BJ (cell line): ENCODE data around the gene ASGR2. TPM values are rescaled to one million over a fixed set of nuclear protein-coding genes. Genes with fewer than 3 reads are reported as not detected.

Source experiments
- CTCF ChIA-PET: fragments of 350-600 bp; formaldehyde crosslinking; extraction: SDS; loops from one replicate; lab custom pipeline; 2021; ENCODE audit warnings: antibody characterized with exemption, inconsistent platforms; lab: Yijun Ruan, JAX
- POLR2A ChIA-PET: fragments of 300-600 bp; sonication (Branson Sonifier 250); formaldehyde crosslinking; extraction: SDS; loops from one replicate; lab custom pipeline; 2021; ENCODE audit warnings: antibody characterized with exemption; lab: Charles Lee
- DNase-seq: peaks from one replicate; pipeline ENCODE4 v3.0.0-alpha.2; 2011; ENCODE audit warnings: low read depth
- H3K27me3 ChIP-seq: 2 replicates; pipeline ENCODE4 v1.6.0; 2011; ENCODE audit warnings: low read length; ENCODE audit not compliant: control insufficient read depth, insufficient read depth
- H3K36me3 ChIP-seq: 2 replicates; pipeline ENCODE4 v1.5.1; 2011; ENCODE audit warnings: low read length; ENCODE audit not compliant: control insufficient read depth, insufficient read depth
- H3K4me3 ChIP-seq: 2 replicates; pipeline ENCODE4 v1.5.1; 2011; ENCODE audit warnings: low read depth, mild to moderate bottlenecking, control low read depth, low read length
- polyA plus RNA-seq: library from polyadenylated mRNA; depleted of rRNA; stranded (reverse); fragments of >200 nt; gene quantifications from 2 replicates; pipeline ENCODE4 v1.2.3, GENCODE V29; 2011
- TF ChIP-seq, protein P1 (sequence below): IDR thresholded peaks from 2 replicates; pipeline ENCODE4 v1.5.1; 2011; ENCODE audit warnings: low read depth, mild to moderate bottlenecking, control low read depth, inconsistent platforms, low read length, moderate library complexity; ENCODE audit not compliant: insufficient read depth

Gene ASGR2
- polyA plus RNA-seq, 1 experiment: not detected

DNA sequence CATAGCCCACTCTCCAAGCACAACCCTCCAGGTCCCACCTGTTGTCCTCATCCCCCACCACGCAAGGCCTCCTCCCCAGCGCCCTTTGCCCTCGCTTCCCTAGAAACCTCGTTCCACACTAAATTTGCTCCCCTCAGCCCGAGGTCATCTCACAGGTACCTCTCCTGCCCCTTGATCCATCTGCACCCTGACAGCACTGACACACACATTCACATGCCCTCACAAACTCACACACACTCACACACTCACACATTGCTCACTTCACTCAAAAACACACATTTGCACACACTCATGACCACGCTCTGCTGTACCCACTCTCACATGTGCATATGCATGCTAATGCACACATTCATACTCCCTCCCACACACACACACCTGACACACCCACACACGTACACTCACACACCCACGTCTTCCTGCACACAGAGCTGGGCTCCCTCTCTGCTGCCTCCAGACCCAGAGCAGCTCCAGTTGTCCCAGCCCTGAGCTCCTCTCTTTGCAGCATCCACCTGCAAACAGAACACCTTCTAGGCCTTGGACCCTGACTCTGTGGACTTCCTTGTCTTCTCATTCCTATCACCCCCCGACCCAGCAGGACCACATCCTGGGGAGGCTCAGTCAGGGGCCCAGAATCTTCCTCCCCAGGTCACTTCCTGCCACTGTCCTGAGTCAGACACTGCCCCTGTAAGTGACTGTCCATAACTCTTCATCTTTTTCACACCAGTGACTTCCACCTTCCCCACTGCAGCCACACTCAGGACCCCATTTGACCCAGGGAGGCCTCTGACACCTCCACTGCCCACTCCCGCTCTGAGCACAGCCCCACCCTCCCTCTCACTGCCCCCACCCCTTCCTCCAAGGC is 4.9 kb downstream of the ASGR2 start:
- DNase-seq: no peak
- Histone ChIP-seq H3K27me3 (0 out of 2 replicates have a peak, but pooled peaks cover 1% of the 10 kb centered on the region), H3K36me3 (no peaks in the 10 kb centered on the region), H3K4me3 (no peak overlapping the region)
- ChIA-PET POLR2A (no interaction called here), CTCF (interaction anchor here (1.1 to 1.8 kb wide), 2 partner anchors 27 to 57 kb away, joined by 4 read pairs; no protein-coding TSS in a partner anchor)
- TF ChIP-seq, protein P1, sequence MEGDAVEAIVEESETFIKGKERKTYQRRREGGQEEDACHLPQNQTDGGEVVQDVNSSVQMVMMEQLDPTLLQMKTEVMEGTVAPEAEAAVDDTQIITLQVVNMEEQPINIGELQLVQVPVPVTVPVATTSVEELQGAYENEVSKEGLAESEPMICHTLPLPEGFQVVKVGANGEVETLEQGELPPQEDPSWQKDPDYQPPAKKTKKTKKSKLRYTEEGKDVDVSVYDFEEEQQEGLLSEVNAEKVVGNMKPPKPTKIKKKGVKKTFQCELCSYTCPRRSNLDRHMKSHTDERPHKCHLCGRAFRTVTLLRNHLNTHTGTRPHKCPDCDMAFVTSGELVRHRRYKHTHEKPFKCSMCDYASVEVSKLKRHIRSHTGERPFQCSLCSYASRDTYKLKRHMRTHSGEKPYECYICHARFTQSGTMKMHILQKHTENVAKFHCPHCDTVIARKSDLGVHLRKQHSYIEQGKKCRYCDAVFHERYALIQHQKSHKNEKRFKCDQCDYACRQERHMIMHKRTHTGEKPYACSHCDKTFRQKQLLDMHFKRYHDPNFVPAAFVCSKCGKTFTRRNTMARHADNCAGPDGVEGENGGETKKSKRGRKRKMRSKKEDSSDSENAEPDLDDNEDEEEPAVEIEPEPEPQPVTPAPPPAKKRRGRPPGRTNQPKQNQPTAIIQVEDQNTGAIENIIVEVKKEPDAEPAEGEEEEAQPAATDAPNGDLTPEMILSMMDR: no peak

DNA sequence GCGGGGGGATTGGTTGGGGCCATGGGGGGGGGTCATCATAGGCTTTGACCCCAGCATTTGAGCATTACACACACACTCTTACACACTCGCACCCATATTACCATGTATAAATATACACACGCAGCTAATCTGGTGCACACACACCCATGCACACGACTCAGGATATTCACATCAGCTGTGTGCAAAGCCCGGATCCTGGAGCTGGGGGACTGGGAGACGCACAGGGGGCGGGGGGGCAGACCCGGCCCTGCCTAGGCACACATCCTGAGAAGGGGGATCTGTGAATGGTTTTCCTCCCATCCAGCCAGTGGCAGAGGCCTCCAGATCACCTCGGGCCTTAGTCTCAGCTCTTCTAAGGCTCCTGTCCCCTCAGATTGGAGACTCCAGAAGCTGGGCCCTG is 5.6 kb downstream of the ASGR2 start:
- TF ChIP-seq, protein P1: no peak
- ChIA-PET CTCF (no interaction called here), POLR2A (no interaction called here)
- Histone ChIP-seq H3K4me3 (no peak overlapping the region), H3K36me3 (no peaks in the 10 kb centered on the region), H3K27me3 (0 out of 2 replicates have a peak, but pooled peaks cover 1% of the 10 kb centered on the region)
- no peak for DNase-seq

DNA sequence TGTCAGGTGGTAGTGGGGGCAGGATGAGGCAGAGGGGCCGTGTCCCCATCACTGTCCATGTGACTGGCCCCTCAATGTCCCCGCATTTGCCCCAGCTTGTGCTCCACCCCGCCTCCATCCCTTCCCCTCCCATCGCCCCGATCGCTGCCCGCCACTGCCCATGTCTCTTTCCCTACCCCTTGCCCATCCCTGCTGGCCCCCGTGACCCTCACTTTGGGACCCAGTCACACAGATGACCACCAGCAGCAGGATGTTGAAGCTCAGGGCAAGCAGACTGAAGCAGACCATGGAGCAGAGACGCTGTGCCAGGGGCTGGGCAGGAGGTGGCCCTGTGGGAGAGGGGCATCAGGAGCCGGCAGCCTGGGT is 6.1 kb downstream of the ASGR2 start:
- CTCF ChIA-PET: no interaction called here

DNA sequence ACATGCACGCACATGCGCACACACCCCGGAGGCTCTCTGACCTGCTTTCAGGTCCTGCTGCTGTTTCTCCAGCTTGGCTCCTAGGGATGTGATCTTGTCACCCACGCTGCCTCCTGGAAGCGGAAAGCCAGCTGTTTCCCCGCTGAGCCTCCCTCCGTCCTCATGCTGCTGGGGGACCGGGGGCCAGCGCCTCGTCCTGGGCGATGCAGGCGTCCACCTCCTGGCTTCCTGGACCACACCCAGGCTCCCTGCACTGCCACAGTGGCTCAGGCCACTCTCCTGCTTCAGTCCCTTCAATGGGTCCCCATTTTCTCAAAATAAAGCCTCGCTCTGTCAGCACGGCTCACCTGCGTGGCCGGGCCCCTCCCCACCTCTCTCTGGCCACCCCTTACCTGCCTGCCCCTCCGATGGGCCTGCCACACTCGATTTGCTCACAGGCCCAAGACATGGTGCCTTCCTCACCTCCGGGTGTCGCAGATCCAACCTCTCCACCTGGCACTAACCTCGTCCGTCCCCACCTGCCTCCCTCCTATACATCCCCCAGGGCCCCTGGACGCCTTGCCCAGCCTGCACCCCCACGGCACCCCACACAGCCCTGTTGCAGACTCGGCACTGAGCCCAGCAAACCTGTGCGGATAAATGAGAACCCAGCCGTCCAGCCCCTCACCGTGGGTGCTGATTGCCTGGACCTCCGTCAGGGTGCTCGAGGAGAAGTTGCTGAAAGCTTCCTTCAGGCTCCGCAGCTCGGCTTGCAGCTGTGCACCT is 6.6 kb downstream of the ASGR2 start:
- no peak overlapping the region for H3K4me3 ChIP-seq
- H3K36me3 ChIP-seq: no peaks in the 10 kb centered on the region
- H3K27me3 ChIP-seq: no peaks in the 10 kb centered on the region
- CTCF ChIA-PET: no interaction called here
- no peak for DNase-seq
- POLR2A ChIA-PET: no interaction called here
- TF ChIP-seq, protein P1: no peak

More for the DNA sequence above, 6.1 kb downstream of the ASGR2 start:
- POLR2A ChIA-PET: no interaction called here
- Histone ChIP-seq H3K4me3 (no peak overlapping the region), H3K36me3 (no peaks in the 10 kb centered on the region), H3K27me3 (no peaks in the 10 kb centered on the region)
- TF ChIP-seq, protein P1: no peak
- no peak for DNase-seq
